GM12873 (cell line): ENCODE results near the gene TIFAB.

ENCODE experiments used
- TF ChIP-seq, protein P1 (sequence below): IDR thresholded peaks from 2 replicates; pipeline ENCODE4 v1.5.1; 2012; ENCODE audit warnings: low read depth, mild to moderate bottlenecking, moderate library complexity, low read length, control low read depth; ENCODE audit not compliant: insufficient read depth; ENCODE audit errors: missing control alignments

TIFAB gene

DNA sequence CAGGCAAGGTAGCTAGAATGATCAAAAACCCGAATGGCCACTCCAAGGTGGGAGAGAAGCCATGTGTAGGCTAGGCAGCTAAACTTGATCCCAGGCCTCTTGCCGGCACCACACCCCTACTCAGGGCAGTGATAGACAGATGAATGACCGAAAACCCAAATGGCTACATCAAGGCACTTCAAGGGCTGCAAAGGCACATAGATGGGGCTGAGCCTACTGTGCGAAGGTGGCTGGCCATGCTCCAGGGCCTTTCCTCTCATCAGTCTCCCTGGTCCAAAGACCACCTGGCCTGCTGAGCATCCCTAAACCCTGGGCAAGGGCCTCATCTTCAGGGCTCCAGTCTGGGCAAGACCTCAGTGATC lies 3.7 kb upstream of the TIFAB start:
- TF ChIP-seq, protein P1, sequence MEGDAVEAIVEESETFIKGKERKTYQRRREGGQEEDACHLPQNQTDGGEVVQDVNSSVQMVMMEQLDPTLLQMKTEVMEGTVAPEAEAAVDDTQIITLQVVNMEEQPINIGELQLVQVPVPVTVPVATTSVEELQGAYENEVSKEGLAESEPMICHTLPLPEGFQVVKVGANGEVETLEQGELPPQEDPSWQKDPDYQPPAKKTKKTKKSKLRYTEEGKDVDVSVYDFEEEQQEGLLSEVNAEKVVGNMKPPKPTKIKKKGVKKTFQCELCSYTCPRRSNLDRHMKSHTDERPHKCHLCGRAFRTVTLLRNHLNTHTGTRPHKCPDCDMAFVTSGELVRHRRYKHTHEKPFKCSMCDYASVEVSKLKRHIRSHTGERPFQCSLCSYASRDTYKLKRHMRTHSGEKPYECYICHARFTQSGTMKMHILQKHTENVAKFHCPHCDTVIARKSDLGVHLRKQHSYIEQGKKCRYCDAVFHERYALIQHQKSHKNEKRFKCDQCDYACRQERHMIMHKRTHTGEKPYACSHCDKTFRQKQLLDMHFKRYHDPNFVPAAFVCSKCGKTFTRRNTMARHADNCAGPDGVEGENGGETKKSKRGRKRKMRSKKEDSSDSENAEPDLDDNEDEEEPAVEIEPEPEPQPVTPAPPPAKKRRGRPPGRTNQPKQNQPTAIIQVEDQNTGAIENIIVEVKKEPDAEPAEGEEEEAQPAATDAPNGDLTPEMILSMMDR: no peak

DNA sequence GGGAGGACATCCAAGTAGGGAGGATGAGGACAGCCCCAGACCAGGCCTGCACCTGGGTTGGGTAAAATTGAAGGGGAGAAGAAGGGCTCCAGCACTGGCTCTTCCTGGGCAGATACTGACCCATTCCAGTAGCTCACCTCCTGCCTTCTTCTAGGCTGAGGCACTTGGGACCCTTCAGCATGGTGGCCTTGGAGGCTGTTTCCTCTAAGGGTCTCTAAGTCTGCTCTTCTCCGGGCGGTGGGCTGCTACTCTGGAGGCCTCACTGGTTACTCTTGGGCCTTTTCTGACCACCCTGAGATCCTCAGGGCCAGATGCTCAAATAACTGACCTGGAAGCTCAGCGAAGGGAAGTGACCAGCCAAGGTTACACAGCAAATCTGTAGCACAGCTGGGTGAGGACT lies 2.8 kb upstream of the TIFAB start:
- TF ChIP-seq, protein P1: no peak

DNA sequence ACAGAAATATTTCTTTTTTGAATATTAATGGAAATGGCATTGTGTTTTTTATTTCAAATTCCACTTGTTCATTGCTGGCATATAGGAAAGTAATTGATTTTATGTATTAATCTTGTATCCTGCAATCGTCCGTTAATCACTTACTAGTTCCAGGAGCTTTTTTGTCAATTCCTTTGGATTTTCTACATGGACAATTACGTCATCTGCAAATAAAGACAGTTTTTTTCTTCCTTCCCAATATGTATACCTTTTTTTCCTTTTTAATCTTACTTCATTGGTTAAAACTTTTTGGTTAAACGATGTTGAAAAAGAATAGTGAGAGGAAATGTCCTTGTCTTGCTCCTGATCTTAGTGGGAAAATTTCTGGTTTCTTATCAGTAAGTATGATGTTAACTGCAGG lies 1.5 kb upstream of the TIFAB start:
- TF ChIP-seq, protein P1: no peak

DNA sequence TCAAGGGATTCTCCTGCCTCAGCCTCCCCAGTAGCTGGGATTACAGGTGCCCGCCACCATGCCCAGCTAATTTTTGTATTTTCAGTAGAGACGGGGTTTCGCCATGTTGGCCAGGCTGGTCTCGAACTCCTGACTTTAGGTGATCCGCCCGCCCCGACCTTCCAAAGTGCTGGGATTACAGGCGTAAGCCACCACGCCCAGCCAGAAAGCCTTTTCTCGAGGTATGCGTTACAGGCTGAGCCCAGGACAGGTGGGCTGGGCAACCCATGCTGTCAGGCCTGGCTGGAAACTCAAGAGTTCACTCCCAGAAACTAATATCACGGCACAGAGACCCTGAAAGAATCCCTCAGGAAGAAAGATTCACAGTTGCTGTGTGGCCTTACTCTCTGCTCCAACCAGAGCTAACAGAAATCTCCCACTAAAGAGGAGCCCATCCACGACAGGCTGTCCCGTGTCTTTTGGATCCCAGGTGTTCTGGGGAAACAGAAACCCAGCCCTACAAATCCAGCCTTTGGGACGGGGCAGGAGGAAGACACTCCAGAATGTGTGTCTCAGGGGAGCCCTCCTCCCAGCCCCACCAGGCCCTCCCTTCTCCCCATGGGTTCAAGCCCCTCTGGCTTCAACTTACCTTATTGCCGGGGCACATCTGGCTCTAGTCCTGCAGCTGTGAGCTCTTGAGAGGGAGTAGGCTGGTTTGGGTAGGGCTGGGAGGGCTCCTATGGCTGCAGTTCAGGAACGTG lies 400 bp downstream of the TIFAB start:
- TF ChIP-seq, protein P1: no peak

DNA sequence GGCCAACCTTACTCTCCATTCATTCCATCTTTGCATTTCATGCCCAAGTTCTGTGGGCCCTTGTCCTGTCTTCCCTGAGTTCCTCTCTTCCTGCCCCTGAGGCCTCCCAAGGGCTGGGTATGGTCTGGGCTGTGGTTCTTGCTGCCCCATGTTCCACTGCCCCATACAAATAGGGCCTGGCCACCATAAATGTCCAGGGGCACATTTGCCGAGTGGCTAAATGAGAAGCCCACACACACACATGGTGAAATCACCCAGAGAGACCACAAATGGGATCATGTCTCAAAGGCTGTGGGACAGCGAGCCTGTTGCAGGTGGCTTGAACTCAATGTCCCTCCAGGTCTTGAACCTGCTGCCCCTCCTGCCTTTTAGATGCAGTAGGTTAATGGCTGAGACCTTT lies 1.2 kb downstream of the TIFAB start:
- TF ChIP-seq, protein P1: no peak

DNA sequence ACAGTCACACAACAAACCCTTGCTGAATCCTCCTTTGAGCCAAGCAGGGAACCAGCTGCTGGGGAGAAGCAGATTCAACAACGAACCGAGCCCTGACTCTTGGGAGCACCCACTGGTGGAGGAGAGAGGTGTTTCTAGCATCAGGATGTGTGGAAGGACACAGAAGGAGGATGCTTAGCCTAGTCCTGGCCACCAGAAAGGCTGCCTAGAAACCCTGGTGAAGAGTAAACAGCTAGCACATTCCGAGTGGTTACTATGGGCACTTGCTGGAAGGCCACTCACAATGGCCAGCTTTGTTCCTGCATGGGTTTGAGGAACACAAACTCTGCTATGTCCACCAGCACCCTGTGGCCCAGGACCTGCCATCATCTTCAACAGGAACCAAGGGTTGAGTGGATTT lies 1.8 kb downstream of the TIFAB start:
- TF ChIP-seq, protein P1: no peak

DNA sequence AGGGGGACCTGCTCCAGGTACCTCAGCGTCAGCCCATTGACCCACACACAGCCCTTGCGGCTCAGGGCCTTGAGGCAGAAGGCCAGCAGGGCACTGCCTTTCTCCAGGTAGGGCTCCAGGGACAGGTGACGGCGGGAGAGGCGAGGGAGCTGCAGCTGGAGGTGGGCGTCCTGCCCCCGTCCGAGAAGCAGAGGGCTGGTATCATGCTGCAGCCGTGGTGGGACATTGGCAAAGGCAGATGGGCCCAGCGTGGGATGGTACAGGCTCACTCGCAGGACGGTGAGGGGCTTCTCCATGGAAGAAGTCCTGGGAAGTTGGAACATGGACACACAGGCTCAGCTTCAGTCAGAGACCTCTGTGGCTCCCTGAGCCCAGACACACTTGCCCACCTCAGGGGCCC lies 2.5 kb downstream of the TIFAB start:
- TF ChIP-seq, protein P1: no peak
